ENCODE data around the gene AQP12B.

AQP12B gene

GRCh38 chr2:240672076-240672700 lies 10.5 kb downstream of the AQP12B start:
- Histone ChIP-seq H3K9me3 (ENCODE audit: insufficient read depth, low read length) (no peaks in the 10 kb centered on the region), H3K79me2 (ENCODE audit: low read length) (no peaks in the 10 kb centered on the region), H3K4me2 (ENCODE audit: low read length) (no peak overlapping the region), H3K4me1 (ENCODE audit: low read length) (no peaks in the 10 kb centered on the region), H3K36me3 (replicated peaks; ENCODE audit: low read depth, low read length) (no peaks in the 10 kb centered on the region), H4K20me1 (ENCODE audit: insufficient read depth, low read length) (no peaks in the 10 kb centered on the region), H3K27ac (ENCODE audit: low read length) (no peak overlapping the region), H2AFZ (ENCODE audit: low read depth, low read length) (no peak overlapping the region), H3K4me3 (ENCODE audit: low read length) (no peak overlapping the region), H3K27me3 (ENCODE audit: low read depth, low read length) (no peaks in the 10 kb centered on the region; the same call in 1 of the 2 replicates), H3K9ac (ENCODE audit: low read length) (no peak overlapping the region)
- no peak for TF ChIP-seq CTCF (IDR thresholded peaks at IDR 0.05; ENCODE audit: low read depth, low read length)

- Histone ChIP-seq H4K20me1 (ENCODE audit: insufficient read depth, low read length) (no peaks in the 10 kb centered on the region), H3K27me3 (ENCODE audit: low read depth, low read length) (no peaks in the 10 kb centered on the region; the same call in 1 of the 2 replicates), H3K36me3 (replicated peaks; ENCODE audit: low read depth, low read length) (no peaks in the 10 kb centered on the region), H3K27ac (ENCODE audit: low read length) (no peak overlapping the region), H3K79me2 (ENCODE audit: low read length) (no peaks in the 10 kb centered on the region), H3K4me1 (ENCODE audit: low read length) (no peaks in the 10 kb centered on the region), H3K4me2 (ENCODE audit: low read length) (no peak overlapping the region), H3K9me3 (ENCODE audit: insufficient read depth, low read length) (no peaks in the 10 kb centered on the region), H3K4me3 (ENCODE audit: low read length) (no peak overlapping the region), H3K9ac (ENCODE audit: low read length) (no peak overlapping the region), H2AFZ (ENCODE audit: low read depth, low read length) (no peak overlapping the region)
- no peak for TF ChIP-seq EZH2phosphoT487 (IDR thresholded peaks at IDR 0.05; ENCODE audit: low read depth)
- TF ChIP-seq CTCF (IDR thresholded peaks at IDR 0.05; ENCODE audit: low read depth, low read length) = no peak
These were observed 11.7 kb downstream of the AQP12B start for GRCh38 chr2:240670950-240671349.

GRCh38 chr2:240670402-240670801 lies 12.3 kb downstream of the AQP12B start:
- Histone ChIP-seq H3K79me2 (ENCODE audit: low read length) (no peaks in the 10 kb centered on the region), H3K27me3 (ENCODE audit: low read depth, low read length) (no peaks in the 10 kb centered on the region; the same call in 1 of the 2 replicates), H3K4me2 (ENCODE audit: low read length) (no peak overlapping the region), H3K27ac (ENCODE audit: low read length) (no peak overlapping the region), H3K36me3 (replicated peaks; ENCODE audit: low read depth, low read length) (no peaks in the 10 kb centered on the region), H3K4me3 (ENCODE audit: low read length) (no peak overlapping the region), H4K20me1 (ENCODE audit: insufficient read depth, low read length) (no peaks in the 10 kb centered on the region), H3K9ac (ENCODE audit: low read length) (no peak overlapping the region), H2AFZ (ENCODE audit: low read depth, low read length) (no peak overlapping the region), H3K9me3 (ENCODE audit: insufficient read depth, low read length) (no peaks in the 10 kb centered on the region), H3K4me1 (ENCODE audit: low read length) (no peaks in the 10 kb centered on the region)
- TF ChIP-seq EZH2phosphoT487 (IDR thresholded peaks at IDR 0.05; ENCODE audit: low read depth) (no peak), CTCF (IDR thresholded peaks at IDR 0.05; ENCODE audit: low read depth, low read length) (no peak)

GRCh38 chr2:240664622-240665021 lies 18.1 kb downstream of the AQP12B start:
- H2AFZ ChIP-seq (ENCODE audit: low read depth, low read length) = no peak overlapping the region
- H3K27me3 ChIP-seq (ENCODE audit: low read depth, low read length) = no peaks in the 10 kb centered on the region; the same call in none of the 2 replicates
- no peaks in the 10 kb centered on the region for H3K9me3 ChIP-seq (ENCODE audit: insufficient read depth, low read length)
- TF ChIP-seq EZH2phosphoT487 (IDR thresholded peaks at IDR 0.05; ENCODE audit: low read depth) = no peak
- no peak for TF ChIP-seq CTCF (IDR thresholded peaks at IDR 0.05; ENCODE audit: low read depth, low read length)
- no peak overlapping the region for H3K4me3 ChIP-seq (ENCODE audit: low read length)
- no peak overlapping the region for H3K9ac ChIP-seq (ENCODE audit: low read length)
- H3K27ac ChIP-seq (ENCODE audit: low read length) = no peak overlapping the region
- no peaks in the 10 kb centered on the region for H4K20me1 ChIP-seq (ENCODE audit: insufficient read depth, low read length)
- no peaks in the 10 kb centered on the region for H3K36me3 ChIP-seq (replicated peaks; ENCODE audit: low read depth, low read length)
- H3K4me2 ChIP-seq (ENCODE audit: low read length) = no peak overlapping the region
- H3K79me2 ChIP-seq (ENCODE audit: low read length) = no peaks in the 10 kb centered on the region
- no peaks in the 10 kb centered on the region for H3K4me1 ChIP-seq (ENCODE audit: low read length)

Data from OCI-LY3 (cell line).